Measurements from ENCODE around the gene AIFM3.

- TF ChIP-seq POLR2AphosphoS5 (IDR thresholded peaks at IDR 0.05; ENCODE audit: borderline replicate concordance, low read depth, low read length), result no peak; the same call in 1 of the 2 replicates
- no peak for TF ChIP-seq EZH2 (IDR thresholded peaks at IDR 0.05)
Observed at GRCh38 chr22:20980938-20981722, 14.1 kb downstream of the AIFM3 start.
